ENCODE data around the gene PTPRR.

The PTPRR gene

DNA sequence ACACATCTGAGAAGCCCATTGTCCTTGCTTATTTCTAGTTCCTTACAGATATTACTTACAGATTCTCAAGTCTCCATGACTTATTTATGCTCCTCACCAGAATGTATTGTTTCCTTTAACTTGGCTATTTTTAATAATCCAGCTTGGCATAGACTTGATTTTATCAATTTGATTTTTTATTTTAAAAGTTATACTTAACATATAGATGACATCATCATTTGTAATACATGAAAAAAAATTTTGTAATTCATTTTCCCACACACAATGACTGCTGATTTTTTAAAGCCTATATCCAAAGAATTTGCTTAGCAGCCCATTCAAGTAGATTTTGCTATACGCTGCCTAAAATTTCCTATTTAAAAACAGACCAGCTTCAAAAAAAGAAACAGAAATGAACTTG, 39.8 kb downstream of the PTPRR start:
- no peak overlapping the region for H3K4me3 Mint-ChIP-seq
- H3K36me3 Mint-ChIP-seq (ENCODE audit: low read depth) = no peaks in the 10 kb centered on the region
- H3K4me1 Mint-ChIP-seq = no peaks in the 10 kb centered on the region
- no peak overlapping the region for H3K27ac Mint-ChIP-seq
- H3K9me3 Mint-ChIP-seq = peaks cover 4% of the 10 kb centered on the region
- DNase-seq = no peak
- ATAC-seq = no peak
- H3K27me3 Mint-ChIP-seq = no peaks in the 10 kb centered on the region

DNA sequence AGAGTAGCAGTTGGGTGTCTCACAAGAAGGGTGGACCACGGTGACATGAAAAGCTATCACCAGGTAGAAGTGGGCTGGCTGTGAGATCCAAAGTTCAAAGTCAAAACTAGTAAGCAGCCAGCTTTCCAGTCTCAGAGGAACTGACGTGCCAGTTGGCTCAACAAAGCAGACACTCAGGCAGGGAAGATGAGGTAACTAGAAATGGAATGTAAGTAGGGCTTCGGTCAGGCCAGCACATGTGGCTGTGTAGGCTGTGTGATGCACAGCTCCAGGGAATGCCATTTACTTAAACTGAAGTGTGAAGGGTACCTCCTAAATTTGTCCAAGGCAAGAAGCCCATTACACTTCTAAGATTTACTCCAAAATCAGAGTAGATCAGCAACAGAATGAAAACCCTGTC, 43.6 kb downstream of the PTPRR start:
- H3K4me3 Mint-ChIP-seq = no peak overlapping the region
- H3K9me3 Mint-ChIP-seq = peaks cover 4% of the 10 kb centered on the region
- no peaks in the 10 kb centered on the region for H3K36me3 Mint-ChIP-seq (ENCODE audit: low read depth)
- H3K4me1 Mint-ChIP-seq = no peaks in the 10 kb centered on the region
- H3K27ac Mint-ChIP-seq = no peak overlapping the region
- no peak for DNase-seq
- no peaks in the 10 kb centered on the region for H3K27me3 Mint-ChIP-seq
- ATAC-seq = no peak

DNA sequence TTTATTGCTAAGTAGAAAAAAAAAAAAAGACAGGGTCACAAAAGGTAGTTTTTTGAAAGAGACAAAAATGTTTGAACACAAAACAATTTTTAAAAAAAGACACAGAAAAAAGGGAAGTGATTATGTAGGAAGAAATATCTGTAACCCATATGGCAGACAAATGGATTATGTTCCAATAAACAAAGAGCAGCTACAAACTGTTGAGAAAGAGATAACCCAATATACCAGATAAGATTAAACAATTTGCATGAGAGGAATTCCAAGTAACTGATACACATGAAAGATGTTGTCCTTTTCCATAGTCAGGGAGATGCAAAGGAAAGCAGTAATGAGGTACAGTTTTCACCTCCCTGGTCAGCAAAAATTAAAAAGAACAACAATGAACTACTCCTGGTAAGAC, 44.9 kb downstream of the PTPRR start:
- H3K4me1 Mint-ChIP-seq = no peaks in the 10 kb centered on the region
- no peaks in the 10 kb centered on the region for H3K36me3 Mint-ChIP-seq (ENCODE audit: low read depth)
- no peak overlapping the region for H3K27ac Mint-ChIP-seq
- ATAC-seq = no peak
- H3K9me3 Mint-ChIP-seq = peaks cover 4% of the 10 kb centered on the region
- H3K27me3 Mint-ChIP-seq = no peaks in the 10 kb centered on the region
- DNase-seq = no peak
- H3K4me3 Mint-ChIP-seq = no peak overlapping the region

DNA sequence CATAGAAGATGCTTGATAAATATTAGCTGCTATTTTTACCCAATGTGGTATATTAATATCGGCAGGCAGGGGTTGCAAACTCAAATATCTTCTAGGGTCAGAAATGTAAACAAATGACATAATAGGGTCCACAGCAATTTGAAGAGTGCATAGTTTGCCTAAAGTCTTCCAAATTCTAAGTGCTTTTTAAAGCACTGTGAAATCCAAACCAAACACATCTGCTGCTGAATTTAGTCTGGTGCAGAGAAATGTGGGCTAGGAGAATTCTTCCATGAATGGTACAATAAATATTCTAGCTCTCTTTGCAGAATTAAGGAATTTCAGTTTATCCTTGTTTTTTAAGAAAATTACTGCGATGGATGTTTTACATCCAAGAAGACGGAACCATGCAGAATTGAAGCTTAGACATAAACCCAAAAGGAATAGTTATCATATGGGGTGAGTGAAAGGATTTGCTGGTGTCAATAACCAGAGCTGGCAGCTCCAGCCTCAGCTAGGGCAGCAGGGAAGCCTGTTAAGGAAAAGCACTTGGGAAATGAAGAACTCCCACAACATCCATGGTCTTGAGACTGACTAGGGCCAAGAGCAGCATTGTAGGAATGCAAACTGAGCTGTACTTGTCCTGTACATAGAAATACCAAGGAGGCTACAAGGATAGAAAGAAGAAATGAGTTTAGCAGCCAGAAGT, 65.5 kb downstream of the PTPRR start:
- ATAC-seq (no peak), DNase-seq (no peak)
- no peak overlapping the region for H3K27ac Mint-ChIP-seq
- H3K9me3 Mint-ChIP-seq = no peaks in the 10 kb centered on the region
- H3K4me3 Mint-ChIP-seq = no peak overlapping the region
- no peaks in the 10 kb centered on the region for H3K36me3 Mint-ChIP-seq (ENCODE audit: low read depth)
- H3K27me3 Mint-ChIP-seq = peaks cover 2% of the 10 kb centered on the region
- H3K4me1 Mint-ChIP-seq = no peaks in the 10 kb centered on the region

DNA sequence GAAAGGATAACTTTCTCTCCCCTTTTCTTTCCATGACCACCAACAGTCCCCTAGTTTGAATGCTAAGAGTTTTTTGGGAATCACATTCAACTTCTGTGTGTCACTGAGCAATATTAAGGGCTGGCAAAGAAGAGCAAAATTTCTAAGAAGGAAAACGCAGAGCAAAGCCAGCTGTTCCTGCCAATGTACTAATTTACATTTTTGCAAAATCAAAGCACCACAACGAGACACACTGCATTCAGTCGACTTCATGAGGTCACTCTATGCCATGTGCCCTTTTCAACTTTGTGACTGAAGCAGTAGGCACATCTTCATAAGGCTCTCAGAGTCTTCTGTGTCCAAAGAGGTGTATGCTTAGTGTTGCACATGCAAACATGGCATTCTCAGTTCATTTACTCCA, 66.4 kb downstream of the PTPRR start:
- Mint-ChIP-seq H3K4me1 (no peaks in the 10 kb centered on the region), H3K27me3 (peaks cover 2% of the 10 kb centered on the region), H3K27ac (no peak overlapping the region), H3K9me3 (no peaks in the 10 kb centered on the region), H3K4me3 (no peak overlapping the region), H3K36me3 (ENCODE audit: low read depth) (no peaks in the 10 kb centered on the region)
- ATAC-seq = no peak
- DNase-seq = no peak

DNA sequence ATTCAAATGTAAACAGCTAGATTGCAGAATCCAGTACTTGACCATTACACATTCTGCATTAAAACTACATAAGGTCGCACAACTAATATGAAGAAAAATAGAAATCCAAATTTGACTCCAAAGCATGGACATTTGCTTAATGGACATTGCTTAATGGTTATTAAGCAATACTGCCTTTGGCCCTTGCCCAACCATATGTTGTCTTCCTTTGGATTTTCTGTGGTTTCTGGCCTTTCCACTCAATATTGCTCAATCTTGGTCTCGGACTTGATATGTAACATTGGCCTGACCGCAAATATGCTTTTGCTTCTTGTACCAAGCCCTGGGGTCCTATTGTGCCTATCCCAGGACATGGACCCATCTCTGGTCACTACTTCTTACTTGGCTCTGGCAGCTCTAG, 67.2 kb downstream of the PTPRR start:
- Mint-ChIP-seq H3K27me3 (peaks cover 2% of the 10 kb centered on the region), H3K4me1 (no peaks in the 10 kb centered on the region), H3K27ac (no peak overlapping the region), H3K9me3 (no peaks in the 10 kb centered on the region), H3K36me3 (ENCODE audit: low read depth) (no peaks in the 10 kb centered on the region), H3K4me3 (no peak overlapping the region)
- DNase-seq = no peak
- ATAC-seq = no peak

DNA sequence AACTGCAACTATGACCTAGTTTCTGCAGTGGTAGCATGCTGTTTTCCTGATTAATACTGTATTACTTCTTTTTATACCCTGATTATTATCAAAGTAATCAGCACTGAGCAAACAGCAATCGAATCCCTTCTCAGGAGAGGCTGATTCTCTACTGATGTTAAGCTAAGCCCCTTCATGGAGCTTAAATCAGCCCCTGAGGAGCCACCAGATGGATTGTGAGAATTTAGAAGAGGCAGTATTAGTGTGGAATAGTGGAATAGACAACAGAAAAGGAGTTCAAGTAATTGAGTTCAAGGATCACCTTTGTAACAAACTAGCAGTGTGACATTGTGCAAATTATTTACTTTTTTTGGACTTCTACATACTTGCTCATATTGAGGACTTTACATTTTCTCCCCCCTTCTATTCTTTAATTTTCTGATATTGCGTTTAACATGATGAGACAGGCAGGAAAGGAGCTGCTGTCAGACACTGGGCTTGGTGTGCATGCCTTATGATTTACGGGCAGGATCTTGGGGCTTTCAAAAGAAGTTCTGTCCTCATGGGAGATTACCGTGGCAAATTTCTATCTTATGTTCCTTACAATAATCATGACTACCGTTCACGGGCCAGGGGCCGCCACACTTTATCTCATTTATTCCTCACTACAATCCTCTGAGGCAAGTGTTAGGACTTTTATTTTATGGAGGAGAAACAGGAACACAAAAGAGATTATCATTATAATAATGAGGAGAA, 68.0 kb downstream of the PTPRR start:
- Mint-ChIP-seq H3K36me3 (ENCODE audit: low read depth) (no peaks in the 10 kb centered on the region), H3K27me3 (peaks cover 2% of the 10 kb centered on the region), H3K4me3 (no peak overlapping the region), H3K9me3 (no peaks in the 10 kb centered on the region), H3K4me1 (no peaks in the 10 kb centered on the region), H3K27ac (no peak overlapping the region)
- no peak for ATAC-seq
- DNase-seq = no peak

DNA sequence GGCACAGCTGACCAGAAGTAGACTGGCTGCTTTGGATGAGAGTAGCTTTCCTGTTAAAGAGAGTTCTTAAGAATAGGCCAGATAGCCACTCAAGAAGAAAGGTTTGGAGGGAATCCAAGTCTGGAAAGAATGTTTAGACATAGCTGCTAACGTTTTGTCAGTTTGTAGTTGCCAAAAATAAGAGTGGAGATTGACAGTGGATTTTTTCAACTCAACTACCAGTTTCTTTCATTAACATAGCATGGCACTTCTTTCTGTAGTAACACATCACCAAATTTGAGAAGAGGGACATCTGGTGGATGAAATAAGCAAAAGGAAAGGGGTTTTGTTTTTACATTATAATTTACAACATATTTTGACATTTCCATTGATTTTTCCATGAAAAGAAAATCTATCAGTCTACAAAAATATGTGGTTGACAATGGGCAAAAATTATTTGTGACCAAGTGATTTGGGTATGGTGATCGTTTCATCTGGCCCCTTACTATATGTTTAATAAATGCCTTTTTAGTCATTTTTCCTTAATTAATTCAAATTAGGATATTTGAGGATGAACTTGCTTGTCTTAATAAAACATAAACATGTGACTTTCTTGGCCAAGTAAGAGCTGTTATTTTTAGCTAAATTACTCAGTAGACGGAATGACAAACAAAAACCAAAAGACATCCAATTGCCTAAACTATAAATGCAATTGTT, 71.1 kb downstream of the PTPRR start:
- H3K36me3 Mint-ChIP-seq (ENCODE audit: low read depth) = no peaks in the 10 kb centered on the region
- no peak overlapping the region for H3K4me3 Mint-ChIP-seq
- DNase-seq (no peak), ATAC-seq (no peak)
- no peaks in the 10 kb centered on the region for H3K9me3 Mint-ChIP-seq
- H3K4me1 Mint-ChIP-seq = no peaks in the 10 kb centered on the region
- peaks cover 2% of the 10 kb centered on the region for H3K27me3 Mint-ChIP-seq
- H3K27ac Mint-ChIP-seq = no peak overlapping the region

DNA sequence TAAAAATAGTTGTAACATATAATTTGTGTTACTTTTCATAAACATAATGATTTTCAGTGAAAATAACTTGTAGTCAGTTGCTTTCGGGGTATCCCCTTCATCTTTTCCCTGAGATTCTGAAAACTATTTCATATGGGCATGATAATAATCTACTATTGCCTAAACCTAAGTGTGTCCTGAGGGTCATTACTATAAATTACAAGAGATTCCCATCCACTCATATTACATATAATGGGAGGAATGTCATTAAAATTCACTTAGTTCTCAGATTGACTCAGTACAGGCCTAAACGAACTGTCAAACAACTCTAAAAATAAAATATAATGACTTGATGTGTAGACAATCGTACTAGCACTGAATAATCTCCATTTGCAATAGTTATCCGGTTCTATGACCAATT, 72.7 kb downstream of the PTPRR start:
- no peaks in the 10 kb centered on the region for H3K9me3 Mint-ChIP-seq
- H3K27ac Mint-ChIP-seq = no peak overlapping the region
- no peak overlapping the region for H3K4me3 Mint-ChIP-seq
- H3K36me3 Mint-ChIP-seq (ENCODE audit: low read depth) = no peaks in the 10 kb centered on the region
- no peaks in the 10 kb centered on the region for H3K4me1 Mint-ChIP-seq
- no peaks in the 10 kb centered on the region for H3K27me3 Mint-ChIP-seq
- no peak for DNase-seq
- no peak for ATAC-seq

DNA sequence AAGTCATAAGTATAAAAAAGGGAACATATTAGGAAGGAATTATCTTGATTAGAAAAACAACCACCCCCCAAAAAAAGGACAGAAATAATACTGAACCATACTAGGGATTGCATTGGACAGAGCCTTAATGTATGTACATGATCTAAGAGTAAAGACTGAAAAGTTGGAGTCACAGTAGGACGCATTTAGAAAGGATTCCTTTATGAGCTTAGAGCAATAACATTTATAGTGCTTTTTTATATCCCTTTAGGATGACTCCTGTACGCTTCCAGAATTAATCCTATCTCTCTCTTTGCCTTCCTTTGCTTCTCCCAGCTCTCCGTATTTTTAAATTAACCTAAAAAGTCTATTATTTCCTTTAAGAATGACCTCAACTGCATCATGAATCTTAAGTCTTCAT, 75.3 kb downstream of the PTPRR start:
- Mint-ChIP-seq H3K36me3 (ENCODE audit: low read depth) (no peaks in the 10 kb centered on the region), H3K27me3 (no peaks in the 10 kb centered on the region), H3K4me1 (no peaks in the 10 kb centered on the region), H3K27ac (no peak overlapping the region), H3K4me3 (no peak overlapping the region), H3K9me3 (no peaks in the 10 kb centered on the region)
- ATAC-seq (no peak), DNase-seq (no peak)

DNA sequence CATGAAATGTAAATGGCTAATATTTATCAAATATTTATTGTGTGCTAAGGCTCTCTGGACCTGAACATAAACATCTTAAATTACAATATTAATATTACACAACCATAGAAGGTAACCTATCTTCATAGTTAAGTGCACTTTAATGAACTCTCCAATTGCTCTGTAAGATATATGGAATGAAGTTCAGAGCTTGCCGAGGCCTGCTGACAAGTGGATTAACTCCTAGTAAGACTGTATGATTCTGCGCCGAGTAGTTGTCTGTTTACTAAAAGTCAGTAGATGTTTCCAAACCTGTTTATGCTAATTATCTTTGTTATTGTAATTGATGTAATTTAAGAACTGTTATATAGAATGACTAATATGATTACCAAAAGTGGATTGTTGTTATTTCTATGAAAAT, 77.2 kb downstream of the PTPRR start:
- H3K27ac Mint-ChIP-seq = no peak overlapping the region
- no peaks in the 10 kb centered on the region for H3K27me3 Mint-ChIP-seq
- DNase-seq = no peak
- no peaks in the 10 kb centered on the region for H3K36me3 Mint-ChIP-seq (ENCODE audit: low read depth)
- H3K9me3 Mint-ChIP-seq = no peaks in the 10 kb centered on the region
- H3K4me3 Mint-ChIP-seq = no peak overlapping the region
- H3K4me1 Mint-ChIP-seq = no peaks in the 10 kb centered on the region
- no peak for ATAC-seq

DNA sequence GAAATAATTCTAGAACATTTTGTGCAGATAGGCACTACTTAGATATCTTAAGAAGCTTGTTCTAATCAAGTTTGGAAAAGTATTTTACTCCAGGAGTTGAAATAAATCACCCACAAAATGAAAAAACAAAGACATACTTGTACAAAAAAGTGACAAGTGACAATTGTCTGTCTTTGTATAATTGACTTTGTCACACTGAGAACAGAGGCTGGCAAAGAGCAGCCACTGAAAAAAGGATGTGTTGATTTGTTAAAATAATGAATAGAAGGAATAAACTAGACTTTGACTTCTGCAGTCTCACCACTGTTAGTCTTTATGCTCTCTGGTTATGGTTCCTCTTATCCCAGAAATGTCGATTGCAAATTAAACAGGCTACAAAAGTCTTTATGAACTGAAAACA, 77.6 kb downstream of the PTPRR start:
- ATAC-seq (no peak), DNase-seq (no peak)
- H3K9me3 Mint-ChIP-seq = no peaks in the 10 kb centered on the region
- no peaks in the 10 kb centered on the region for H3K27me3 Mint-ChIP-seq
- no peaks in the 10 kb centered on the region for H3K36me3 Mint-ChIP-seq (ENCODE audit: low read depth)
- H3K4me3 Mint-ChIP-seq = no peak overlapping the region
- no peaks in the 10 kb centered on the region for H3K4me1 Mint-ChIP-seq
- no peak overlapping the region for H3K27ac Mint-ChIP-seq

DNA sequence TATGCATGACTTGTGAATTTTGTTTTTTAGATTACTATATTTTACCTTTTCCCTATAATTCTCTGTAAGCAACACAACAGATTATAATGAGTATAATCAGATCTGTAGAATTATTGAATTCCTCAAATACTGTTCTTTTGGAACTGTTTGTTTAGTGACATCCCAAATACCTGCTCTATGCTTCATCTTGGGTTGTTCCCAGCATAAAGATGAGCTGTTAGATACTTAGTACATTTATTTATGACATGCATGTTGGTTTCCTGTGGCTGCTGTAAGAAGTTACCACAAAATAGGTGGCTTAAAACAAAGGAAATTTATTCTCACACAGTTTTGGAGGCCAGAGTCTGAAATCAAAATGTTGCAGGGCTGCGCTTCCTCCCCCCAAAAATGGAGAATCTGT, 78.4 kb downstream of the PTPRR start:
- no peak for DNase-seq
- H3K27me3 Mint-ChIP-seq = no peaks in the 10 kb centered on the region
- no peak overlapping the region for H3K27ac Mint-ChIP-seq
- no peaks in the 10 kb centered on the region for H3K36me3 Mint-ChIP-seq (ENCODE audit: low read depth)
- no peak for ATAC-seq
- no peak overlapping the region for H3K4me3 Mint-ChIP-seq
- H3K4me1 Mint-ChIP-seq = no peaks in the 10 kb centered on the region
- no peaks in the 10 kb centered on the region for H3K9me3 Mint-ChIP-seq

DNA sequence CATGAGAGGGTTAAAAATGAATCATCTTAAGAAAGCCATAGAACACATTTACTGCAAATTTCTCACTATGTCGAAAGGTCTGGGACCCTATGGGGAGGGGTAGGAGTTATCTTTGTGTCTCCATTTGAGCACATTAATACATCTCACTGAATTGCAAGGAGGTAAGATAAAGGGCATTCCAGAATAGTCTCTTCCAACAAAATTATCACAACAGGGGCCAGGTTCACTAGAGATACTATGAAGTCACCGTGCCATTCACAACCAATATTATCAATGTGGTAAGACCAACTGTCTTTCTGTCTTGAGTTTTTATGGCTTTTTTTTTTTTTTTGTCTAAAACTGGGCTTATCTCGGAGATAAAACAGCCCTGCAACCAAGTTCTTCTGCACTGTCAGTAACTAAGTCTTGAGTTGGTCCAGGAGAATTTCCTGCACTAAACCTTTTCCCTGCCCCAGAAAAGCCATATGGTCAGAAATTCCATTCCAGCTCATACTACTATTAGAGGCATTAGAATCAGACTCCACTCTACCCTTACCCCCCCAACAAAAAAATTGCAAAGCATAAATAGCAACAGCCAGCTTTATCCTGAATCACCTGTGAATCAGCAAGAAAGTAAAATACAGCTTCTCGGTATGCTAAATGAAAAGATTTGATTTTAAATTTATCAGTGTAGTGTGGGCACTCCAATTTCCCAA, 79.7 kb downstream of the PTPRR start:
- ATAC-seq = no peak
- Mint-ChIP-seq H3K27ac (no peak overlapping the region), H3K4me3 (no peak overlapping the region), H3K9me3 (peaks cover 4% of the 10 kb centered on the region), H3K36me3 (ENCODE audit: low read depth) (no peaks in the 10 kb centered on the region), H3K27me3 (no peaks in the 10 kb centered on the region), H3K4me1 (no peaks in the 10 kb centered on the region)
- no peak for DNase-seq

DNA sequence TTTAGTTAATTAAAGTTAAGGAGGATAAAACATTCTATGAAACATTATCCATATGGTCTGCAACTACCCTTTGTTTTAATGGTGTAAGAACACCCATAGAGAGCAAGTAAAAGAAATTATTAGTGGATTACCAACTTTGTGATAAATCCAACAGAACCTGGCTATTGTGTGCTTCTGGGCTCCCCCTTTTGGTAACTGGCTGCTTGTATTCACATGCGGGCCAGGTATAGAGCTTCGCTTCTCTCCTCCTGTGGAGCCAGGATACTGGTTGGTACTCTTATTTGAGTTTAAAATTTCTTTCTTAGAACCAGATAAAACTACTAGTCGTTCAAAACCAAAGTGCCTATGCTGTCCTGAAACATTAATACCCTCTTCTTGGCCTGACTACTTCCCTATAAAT, 81.0 kb downstream of the PTPRR start:
- no peaks in the 10 kb centered on the region for H3K36me3 Mint-ChIP-seq (ENCODE audit: low read depth)
- no peak overlapping the region for H3K27ac Mint-ChIP-seq
- no peaks in the 10 kb centered on the region for H3K27me3 Mint-ChIP-seq
- no peaks in the 10 kb centered on the region for H3K4me1 Mint-ChIP-seq
- ATAC-seq (no peak), DNase-seq (no peak)
- H3K4me3 Mint-ChIP-seq = no peak overlapping the region
- peaks cover 4% of the 10 kb centered on the region for H3K9me3 Mint-ChIP-seq
